ENCODE results near the gene ABI3BP.

Gene ABI3BP

DNA sequence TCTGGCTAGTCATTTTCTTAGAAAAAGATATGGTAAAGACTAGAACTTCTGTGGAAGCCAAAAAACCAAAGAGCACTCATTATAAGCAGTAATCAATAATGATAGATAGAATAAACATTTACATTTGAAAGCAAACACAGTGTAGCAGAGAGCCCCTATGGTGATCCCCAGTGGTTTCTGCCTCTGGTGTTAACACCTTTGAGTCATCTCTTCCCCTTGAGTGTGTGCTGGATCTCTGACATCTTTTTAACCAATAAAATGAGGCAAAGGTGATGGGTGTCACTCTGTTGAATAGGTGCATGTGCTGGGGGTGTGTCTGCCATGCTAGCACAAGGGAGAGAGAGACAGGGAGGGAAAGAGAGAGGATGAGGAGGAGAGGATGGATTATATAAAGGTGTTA is 162.3 kb downstream of the ABI3BP start:
- peaks cover 21% of the 10 kb centered on the region for H3K27me3 Mint-ChIP-seq

DNA sequence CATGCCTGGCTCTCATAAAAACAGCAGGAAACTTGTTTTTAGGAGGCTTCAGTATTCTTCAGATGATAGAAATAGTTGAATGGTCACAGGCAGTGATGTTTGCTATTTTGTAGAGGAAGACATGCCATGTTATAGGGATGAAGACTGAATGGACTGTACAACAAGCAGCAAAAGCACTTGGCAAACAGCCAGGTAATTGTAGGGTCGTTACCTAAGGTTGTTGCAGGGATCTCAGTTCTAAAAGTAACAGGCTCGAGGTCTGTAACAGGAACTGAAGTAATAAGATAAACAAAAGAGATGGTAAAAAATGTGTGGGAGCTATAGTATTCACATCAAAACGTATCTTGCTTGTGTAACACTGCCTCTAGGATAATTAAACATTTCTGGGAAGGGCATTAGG is 167.6 kb downstream of the ABI3BP start:
- Mint-ChIP-seq H3K4me3 (no peak overlapping the region), H3K36me3 (ENCODE audit: low read depth) (no peaks in the 10 kb centered on the region)

More for the DNA sequence above, 162.3 kb downstream of the ABI3BP start:
- H3K27ac Mint-ChIP-seq, result no peak overlapping the region
- DNase-seq (no peak), ATAC-seq (peak; percentile 87)
- H3K36me3 Mint-ChIP-seq (ENCODE audit: low read depth), result no peaks in the 10 kb centered on the region
- no peaks in the 10 kb centered on the region for H3K9me3 Mint-ChIP-seq
- H3K4me1 Mint-ChIP-seq, result no peaks in the 10 kb centered on the region
- no peak overlapping the region for H3K4me3 Mint-ChIP-seq

GRCh38 chr3:100815583-100815982 is 177.6 kb downstream of the ABI3BP start:
- H3K4me3 Mint-ChIP-seq, result no peak overlapping the region
- DNase-seq (no peak), ATAC-seq (no peak)
- no peaks in the 10 kb centered on the region for H3K4me1 Mint-ChIP-seq
- H3K27ac Mint-ChIP-seq, result no peak overlapping the region
- H3K36me3 Mint-ChIP-seq (ENCODE audit: low read depth), result no peaks in the 10 kb centered on the region
- H3K9me3 Mint-ChIP-seq, result no peaks in the 10 kb centered on the region
- peaks cover 13% of the 10 kb centered on the region for H3K27me3 Mint-ChIP-seq

More for the DNA sequence above, 167.6 kb downstream of the ABI3BP start:
- Mint-ChIP-seq H3K27ac (no peak overlapping the region), H3K27me3 (peaks cover 24% of the 10 kb centered on the region), H3K9me3 (no peaks in the 10 kb centered on the region), H3K4me1 (no peaks in the 10 kb centered on the region)
- ATAC-seq (no peak), DNase-seq (no peak)

DNA sequence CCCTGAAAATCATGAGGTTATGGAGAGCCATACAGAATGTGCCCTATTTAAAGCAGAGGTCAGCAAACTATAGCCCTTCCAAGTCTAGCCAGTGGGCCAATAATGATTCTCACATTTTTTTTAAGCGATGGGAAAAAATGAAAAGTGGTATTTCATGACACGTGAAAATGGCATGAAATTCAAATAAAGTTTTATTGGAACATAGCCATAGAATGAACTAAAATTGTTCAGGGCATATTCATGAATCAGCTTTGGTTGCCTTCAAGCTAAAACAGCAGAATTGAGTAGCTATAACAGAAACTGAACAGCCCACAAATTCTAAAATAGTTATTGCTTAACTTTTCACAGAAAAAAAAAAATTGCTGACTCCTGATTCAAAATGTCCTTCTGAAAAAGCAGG is 179.4 kb downstream of the ABI3BP start:
- peaks cover 13% of the 10 kb centered on the region for H3K27me3 Mint-ChIP-seq
- H3K36me3 Mint-ChIP-seq (ENCODE audit: low read depth), result no peaks in the 10 kb centered on the region
- H3K27ac Mint-ChIP-seq, result no peak overlapping the region
- ATAC-seq (no peak), DNase-seq (no peak)
- H3K4me1 Mint-ChIP-seq, result no peaks in the 10 kb centered on the region
- H3K4me3 Mint-ChIP-seq, result no peak overlapping the region
- H3K9me3 Mint-ChIP-seq, result no peaks in the 10 kb centered on the region

DNA sequence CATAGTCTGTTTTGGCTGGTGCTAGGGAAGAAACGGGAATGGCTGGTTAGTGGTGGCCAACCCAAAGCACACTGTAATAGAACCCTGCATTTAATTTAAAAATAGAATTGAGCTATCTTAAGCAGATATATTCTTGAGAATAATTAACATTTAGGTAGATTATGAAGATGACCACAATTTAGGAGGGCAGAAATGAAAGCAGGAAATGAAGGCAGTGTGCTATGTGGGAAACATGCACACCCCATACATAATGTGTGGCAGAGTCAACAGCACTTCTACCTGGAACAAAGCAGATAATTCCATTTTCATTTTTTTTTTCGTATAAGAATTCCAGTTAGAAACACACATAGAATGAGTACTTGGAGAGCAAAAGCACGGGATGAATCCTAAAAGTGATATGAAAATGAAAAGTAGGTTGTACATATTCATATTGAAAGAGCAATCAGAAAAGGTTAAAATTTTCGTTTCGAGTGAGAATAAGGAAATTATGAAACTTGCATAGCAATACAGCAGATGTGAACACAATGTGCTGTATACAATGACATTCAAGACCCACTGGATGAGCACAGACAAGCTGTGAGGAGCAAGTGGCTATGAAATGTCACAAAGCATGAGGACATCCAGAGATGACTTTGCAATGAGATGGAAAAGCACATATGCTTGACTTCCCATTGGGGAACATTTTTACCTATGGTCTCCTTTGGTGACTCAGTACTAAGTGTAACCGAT is 181.3 kb downstream of the ABI3BP start:
- Mint-ChIP-seq H3K36me3 (ENCODE audit: low read depth) (no peaks in the 10 kb centered on the region), H3K9me3 (no peaks in the 10 kb centered on the region), H3K4me1 (no peaks in the 10 kb centered on the region), H3K27me3 (peaks cover 10% of the 10 kb centered on the region), H3K4me3 (no peak overlapping the region), H3K27ac (no peak overlapping the region)
- peak; percentile 59 for ATAC-seq
- no peak for DNase-seq

DNA sequence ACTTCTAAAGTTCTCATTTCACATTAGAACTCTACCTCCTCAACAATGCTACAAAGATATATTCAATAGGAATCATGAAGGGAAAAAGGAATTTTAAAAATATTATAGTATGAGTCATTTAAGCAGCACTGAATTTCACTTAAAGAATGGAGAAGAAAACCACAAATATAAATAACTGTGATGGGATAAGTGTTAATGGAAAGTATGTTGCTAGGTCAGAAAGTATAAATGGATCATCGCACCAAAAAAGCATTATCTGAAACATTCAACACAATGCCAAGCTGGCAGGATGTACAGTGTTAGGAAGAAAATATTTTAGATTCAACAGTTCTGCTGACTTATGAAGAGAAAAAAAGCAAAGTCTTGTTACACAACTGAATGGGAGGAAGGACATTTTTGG is 182.6 kb downstream of the ABI3BP start:
- Mint-ChIP-seq H3K4me1 (no peaks in the 10 kb centered on the region), H3K4me3 (no peak overlapping the region), H3K27ac (no peak overlapping the region), H3K36me3 (ENCODE audit: low read depth) (no peaks in the 10 kb centered on the region), H3K27me3 (peaks cover 10% of the 10 kb centered on the region), H3K9me3 (no peaks in the 10 kb centered on the region)
- DNase-seq, result no peak
- no peak for ATAC-seq

DNA sequence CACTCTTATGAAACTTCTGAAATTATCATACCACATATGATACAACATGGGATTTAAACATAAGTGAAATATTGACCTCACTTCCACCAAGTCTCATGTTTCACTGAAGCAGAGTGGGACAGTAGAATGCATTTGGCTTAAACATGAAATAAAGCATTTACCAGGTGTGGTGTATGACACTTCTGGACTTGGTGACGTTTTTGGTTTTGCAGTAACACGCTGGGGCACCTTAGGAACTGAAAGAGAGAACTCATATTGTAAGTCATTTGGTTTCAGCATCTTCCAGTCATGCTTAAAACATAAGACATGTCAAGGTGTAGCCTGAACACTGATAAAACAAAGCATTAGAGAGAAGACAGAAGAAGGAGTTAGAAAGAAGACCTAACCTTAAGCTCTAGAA is 188.6 kb downstream of the ABI3BP start:
- no peak for DNase-seq
- no peaks in the 10 kb centered on the region for H3K4me1 Mint-ChIP-seq
- ATAC-seq, result no peak
- no peak overlapping the region for H3K4me3 Mint-ChIP-seq
- no peaks in the 10 kb centered on the region for H3K9me3 Mint-ChIP-seq
- no peaks in the 10 kb centered on the region for H3K36me3 Mint-ChIP-seq (ENCODE audit: low read depth)
- H3K27me3 Mint-ChIP-seq, result peaks cover 2% of the 10 kb centered on the region
- H3K27ac Mint-ChIP-seq, result no peak overlapping the region

DNA sequence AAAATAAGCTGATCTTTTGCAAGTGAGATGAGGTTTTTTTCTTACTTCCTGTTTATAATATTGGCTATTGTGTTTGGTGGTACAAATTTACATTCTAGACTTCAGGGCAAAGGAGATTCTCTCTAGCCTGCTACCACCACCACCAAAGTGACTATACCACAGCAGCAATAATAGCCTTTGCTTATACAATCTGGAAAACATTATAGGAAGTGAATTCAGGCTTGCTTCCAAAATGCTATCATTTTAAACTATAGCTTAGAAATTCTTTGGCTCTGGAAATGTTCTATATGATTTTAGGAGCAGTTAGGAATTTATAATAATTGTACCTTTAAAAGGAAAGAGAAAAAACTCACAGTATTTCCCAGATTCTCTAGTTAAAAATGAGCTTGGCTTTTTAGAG is 189.5 kb downstream of the ABI3BP start:
- H3K27me3 Mint-ChIP-seq, result peaks cover 2% of the 10 kb centered on the region
- no peaks in the 10 kb centered on the region for H3K36me3 Mint-ChIP-seq (ENCODE audit: low read depth)
- H3K27ac Mint-ChIP-seq, result no peak overlapping the region
- no peak for ATAC-seq
- H3K4me1 Mint-ChIP-seq, result no peaks in the 10 kb centered on the region
- no peak overlapping the region for H3K4me3 Mint-ChIP-seq
- H3K9me3 Mint-ChIP-seq, result no peaks in the 10 kb centered on the region
- DNase-seq, result no peak

DNA sequence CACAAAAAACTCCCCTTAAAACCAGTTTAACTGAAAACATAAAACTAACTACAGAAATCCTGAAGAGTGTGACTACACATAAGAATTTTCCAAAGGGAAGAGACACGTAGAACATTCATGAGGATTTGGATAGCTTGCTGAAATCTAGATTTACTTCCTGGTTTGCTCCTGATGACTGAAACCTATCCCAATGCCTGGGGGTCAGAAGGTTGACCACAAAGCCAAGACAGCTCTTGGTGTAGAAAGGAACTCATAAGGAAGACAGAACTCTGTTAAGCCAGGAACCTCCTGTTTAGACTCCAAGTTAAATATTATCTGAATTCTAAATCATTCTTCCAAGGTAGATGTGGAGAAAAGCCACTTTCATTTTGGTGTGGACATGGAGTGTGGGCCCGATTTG is 191.1 kb downstream of the ABI3BP start:
- H3K27me3 Mint-ChIP-seq, result peaks cover 2% of the 10 kb centered on the region

GRCh38 chr3:100798012-100798411 is 195.2 kb downstream of the ABI3BP start:
- H3K4me3 Mint-ChIP-seq, result no peak overlapping the region
- H3K27ac Mint-ChIP-seq, result no peak overlapping the region
- ATAC-seq (no peak), DNase-seq (no peak)
- no peaks in the 10 kb centered on the region for H3K4me1 Mint-ChIP-seq
- H3K9me3 Mint-ChIP-seq, result no peaks in the 10 kb centered on the region
- H3K27me3 Mint-ChIP-seq, result no peaks in the 10 kb centered on the region
- no peaks in the 10 kb centered on the region for H3K36me3 Mint-ChIP-seq (ENCODE audit: low read depth)

More for the DNA sequence above, 191.1 kb downstream of the ABI3BP start:
- no peak for ATAC-seq
- Mint-ChIP-seq H3K9me3 (no peaks in the 10 kb centered on the region), H3K27ac (no peak overlapping the region), H3K36me3 (ENCODE audit: low read depth) (no peaks in the 10 kb centered on the region), H3K4me1 (no peaks in the 10 kb centered on the region), H3K4me3 (no peak overlapping the region)
- DNase-seq, result no peak

DNA sequence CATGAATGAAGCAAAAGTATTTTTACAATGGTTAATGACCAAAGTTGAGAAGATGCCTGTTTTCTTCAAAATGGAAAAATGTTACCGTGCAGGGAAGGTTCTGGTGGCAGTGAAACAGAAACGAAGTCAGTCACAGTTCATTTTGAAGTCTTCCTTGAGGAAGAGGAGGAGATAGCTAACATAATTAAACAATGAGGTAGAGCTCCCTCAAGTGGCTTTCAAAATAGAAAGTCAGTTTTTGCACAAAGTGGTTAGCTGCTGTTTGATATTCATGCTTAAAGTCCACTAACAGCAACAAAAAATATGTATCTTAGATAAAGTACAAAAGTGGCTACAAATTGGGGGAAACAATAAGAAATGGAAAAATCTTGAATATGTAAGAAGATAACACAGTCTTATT is 196.7 kb downstream of the ABI3BP start:
- no peak for ATAC-seq
- H3K36me3 Mint-ChIP-seq (ENCODE audit: low read depth), result no peaks in the 10 kb centered on the region
- no peak overlapping the region for H3K27ac Mint-ChIP-seq
- H3K27me3 Mint-ChIP-seq, result no peaks in the 10 kb centered on the region
- no peaks in the 10 kb centered on the region for H3K9me3 Mint-ChIP-seq
- no peaks in the 10 kb centered on the region for H3K4me1 Mint-ChIP-seq
- DNase-seq, result no peak
- no peak overlapping the region for H3K4me3 Mint-ChIP-seq

DNA sequence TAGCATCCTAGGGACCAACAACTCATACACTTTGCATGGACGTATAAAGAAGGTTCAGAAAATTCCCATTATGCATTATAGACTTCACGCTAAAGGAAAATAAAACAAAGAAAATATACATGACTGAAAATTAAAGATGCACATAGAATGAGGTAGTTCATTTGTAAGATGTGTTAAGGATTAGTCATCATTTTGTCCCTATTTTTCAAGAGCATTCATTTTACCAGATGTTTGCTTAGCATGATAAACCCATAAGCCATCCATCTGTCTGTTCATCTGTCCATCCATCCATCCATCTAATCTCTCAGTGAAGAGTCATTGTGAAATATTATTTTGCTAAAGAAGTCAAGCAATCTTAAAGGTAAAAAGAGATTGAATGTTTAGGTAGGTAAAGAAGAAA is 203.6 kb downstream of the ABI3BP start:
- ATAC-seq, result no peak
- Mint-ChIP-seq H3K4me3 (no peak overlapping the region), H3K36me3 (ENCODE audit: low read depth) (no peaks in the 10 kb centered on the region), H3K9me3 (peaks cover 12% of the 10 kb centered on the region), H3K4me1 (no peaks in the 10 kb centered on the region), H3K27me3 (no peaks in the 10 kb centered on the region), H3K27ac (no peak overlapping the region)
- no peak for DNase-seq

DNA sequence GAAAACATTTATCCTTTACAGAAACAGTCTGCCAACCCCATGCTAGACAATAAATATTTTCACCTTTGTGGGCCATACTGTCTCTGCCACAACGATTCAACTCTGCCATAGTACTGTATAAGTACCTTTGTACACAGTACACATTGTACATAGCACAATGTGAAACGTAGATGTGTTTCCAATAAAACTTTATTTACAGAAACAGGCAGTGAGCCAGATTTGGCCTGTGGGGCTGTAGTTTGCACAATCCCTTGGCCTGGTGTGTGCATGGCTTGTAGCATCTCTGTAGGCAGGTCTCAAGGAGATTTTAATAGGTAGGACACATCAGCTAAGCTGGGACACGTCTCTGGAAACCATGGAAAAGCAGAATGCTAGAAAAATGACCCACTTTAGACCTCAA is 209.6 kb downstream of the ABI3BP start:
- Mint-ChIP-seq H3K36me3 (ENCODE audit: low read depth) (no peaks in the 10 kb centered on the region), H3K9me3 (peaks cover 14% of the 10 kb centered on the region), H3K4me3 (no peak overlapping the region), H3K27ac (no peak overlapping the region), H3K4me1 (no peaks in the 10 kb centered on the region), H3K27me3 (no peaks in the 10 kb centered on the region)
- DNase-seq (no peak), ATAC-seq (no peak)

DNA sequence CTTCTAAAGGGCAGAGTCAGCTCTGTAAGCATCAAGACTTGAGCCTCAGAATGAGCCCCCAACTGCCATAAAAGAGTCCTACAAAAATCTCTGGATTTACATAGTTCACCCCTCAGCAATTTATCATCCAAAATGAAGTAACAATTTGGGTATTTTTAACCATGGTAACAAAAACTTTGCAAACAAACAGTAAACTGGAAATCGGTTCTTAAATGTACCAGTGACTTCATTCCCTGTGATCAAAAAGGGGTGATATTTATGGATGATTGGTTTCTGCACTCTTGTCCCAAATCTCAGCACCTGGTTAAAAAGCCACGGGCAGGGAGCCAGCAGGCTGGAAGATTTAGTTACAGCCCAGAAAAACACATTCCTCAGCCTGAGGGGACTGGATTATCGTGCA is 210.3 kb downstream of the ABI3BP start:
- H3K4me1 Mint-ChIP-seq, result no peaks in the 10 kb centered on the region
- no peak overlapping the region for H3K27ac Mint-ChIP-seq
- H3K4me3 Mint-ChIP-seq, result no peak overlapping the region
- no peak for ATAC-seq
- peaks cover 14% of the 10 kb centered on the region for H3K9me3 Mint-ChIP-seq
- H3K36me3 Mint-ChIP-seq (ENCODE audit: low read depth), result no peaks in the 10 kb centered on the region
- no peaks in the 10 kb centered on the region for H3K27me3 Mint-ChIP-seq
- DNase-seq, result no peak

DNA sequence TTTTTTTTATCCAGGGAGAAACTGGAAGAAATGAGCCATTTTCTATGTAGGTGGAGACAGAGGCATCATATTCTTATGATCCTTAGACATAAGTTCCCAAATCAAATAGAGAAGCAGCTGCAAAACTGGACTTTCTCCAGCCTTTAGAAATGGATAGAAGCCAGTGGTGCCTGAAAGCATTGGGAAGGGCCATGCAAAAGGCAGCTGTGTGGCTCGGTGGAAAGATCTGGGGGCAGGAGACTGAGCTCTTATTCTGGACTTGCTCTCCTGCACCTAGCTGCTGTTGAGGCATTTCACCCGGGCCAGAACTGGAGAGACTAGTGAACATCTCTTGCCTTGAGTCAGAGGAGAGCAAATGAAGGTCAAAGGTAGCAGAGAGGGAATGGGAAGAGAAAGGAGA is 210.9 kb downstream of the ABI3BP start:
- ATAC-seq, result no peak

DNA sequence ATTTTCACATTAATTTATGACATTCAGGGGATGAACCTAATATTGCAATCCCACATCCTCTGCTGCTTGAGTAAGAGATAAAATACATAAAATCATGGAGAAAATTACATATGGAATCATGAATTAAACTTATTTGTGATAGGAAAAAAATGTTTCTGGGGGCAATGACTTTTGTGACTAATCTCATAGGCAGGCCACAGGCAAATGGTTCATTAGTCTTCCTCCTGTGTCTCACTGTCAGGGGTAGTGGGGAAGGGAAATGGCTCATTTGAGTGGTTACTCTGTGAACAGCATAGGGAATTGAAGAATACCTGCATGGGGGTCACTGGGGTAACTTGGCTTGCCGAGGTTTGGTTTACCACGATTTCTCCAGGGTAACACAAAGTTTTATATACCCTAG is 211.9 kb downstream of the ABI3BP start:
- ATAC-seq (no peak), DNase-seq (no peak)
- Mint-ChIP-seq H3K4me1 (no peaks in the 10 kb centered on the region), H3K9me3 (peaks cover 14% of the 10 kb centered on the region), H3K4me3 (no peak overlapping the region), H3K27ac (no peak overlapping the region), H3K36me3 (ENCODE audit: low read depth) (no peaks in the 10 kb centered on the region), H3K27me3 (no peaks in the 10 kb centered on the region)

More for the DNA sequence above, 210.9 kb downstream of the ABI3BP start:
- Mint-ChIP-seq H3K4me3 (no peak overlapping the region), H3K36me3 (ENCODE audit: low read depth) (no peaks in the 10 kb centered on the region), H3K9me3 (peaks cover 14% of the 10 kb centered on the region), H3K27ac (no peak overlapping the region), H3K27me3 (no peaks in the 10 kb centered on the region), H3K4me1 (no peaks in the 10 kb centered on the region)
- DNase-seq, result no peak
